ENCODE measurements around the gene KIAA1671. TPM values are rescaled to one million over a fixed set of nuclear protein-coding genes. Genes with fewer than 3 reads are reported as not detected.

The KIAA1671 gene
- total RNA-seq, 2 donors from 2014 or later: 82.5 to 94.3 TPM

DNA sequence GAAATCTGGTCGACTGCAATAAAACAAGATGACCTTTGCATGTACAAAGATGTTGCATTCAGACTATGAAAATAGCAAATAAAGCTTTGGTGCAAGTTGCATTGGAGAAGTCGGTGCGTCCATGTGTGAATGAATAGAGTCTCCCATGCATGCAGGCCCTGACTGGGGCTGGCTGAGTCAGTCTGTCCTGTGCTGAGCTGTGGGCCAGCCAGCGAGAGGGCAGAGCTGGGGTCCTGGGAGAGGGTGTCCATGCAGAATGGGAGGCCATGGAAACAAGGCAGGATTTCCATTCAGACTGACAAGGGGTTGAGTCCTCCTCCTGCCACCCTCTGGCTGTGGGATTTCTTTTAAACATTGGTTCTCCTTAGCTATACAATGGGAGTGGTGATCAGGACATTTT, 244.8 kb downstream of the KIAA1671 start:
- H3K36me3 ChIP-seq: no peaks in the 10 kb centered on the region

DNA sequence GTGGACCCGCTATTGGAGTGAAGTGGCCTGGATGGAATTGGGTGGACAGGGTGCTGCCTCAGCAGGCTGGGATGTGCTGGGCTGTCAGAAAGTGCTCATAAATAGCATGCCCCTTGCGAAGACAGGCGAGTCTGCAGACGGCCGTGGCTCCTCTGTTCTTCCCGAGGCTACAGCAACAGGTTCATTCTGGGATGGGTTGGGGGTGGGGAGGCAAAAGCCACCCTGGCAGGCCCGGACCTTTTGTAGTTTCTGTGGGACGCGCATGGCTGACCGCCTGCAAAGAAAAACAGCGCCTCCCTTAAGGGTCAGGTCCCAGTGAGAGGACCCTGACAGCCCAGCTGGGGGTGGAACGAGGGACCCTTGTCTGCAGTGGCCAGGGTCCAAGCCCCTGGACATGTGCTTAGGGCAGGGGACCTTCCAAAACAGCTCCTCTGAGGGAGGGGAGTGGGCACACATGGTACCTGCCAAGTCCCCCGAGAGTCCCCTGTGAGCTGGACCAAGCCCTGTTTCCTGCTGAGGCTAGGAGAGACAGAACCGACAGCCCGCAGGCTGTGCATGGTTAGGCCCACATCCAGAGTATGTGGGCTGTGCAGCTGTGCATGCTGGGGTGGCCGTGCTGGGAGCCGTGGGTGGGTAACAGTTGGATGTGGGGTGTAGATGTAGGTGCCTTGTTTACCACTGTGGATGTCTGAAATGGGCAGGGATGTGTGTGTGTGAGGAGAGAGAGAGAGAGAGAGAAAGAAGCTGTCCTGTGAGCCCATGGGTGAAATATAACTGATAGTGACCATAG, 247.4 kb downstream of the KIAA1671 start, which contains the start of gene CRYBB3:
TSS of gene CRYBB3 (plus strand) at position 128 of the 790 bp plus-strand sequence. CDS start 1,539 bp downstream, outside the sequence.
- H3K9me3 ChIP-seq: no peaks in the 10 kb centered on the region
- TF ChIP-seq, protein P1, sequence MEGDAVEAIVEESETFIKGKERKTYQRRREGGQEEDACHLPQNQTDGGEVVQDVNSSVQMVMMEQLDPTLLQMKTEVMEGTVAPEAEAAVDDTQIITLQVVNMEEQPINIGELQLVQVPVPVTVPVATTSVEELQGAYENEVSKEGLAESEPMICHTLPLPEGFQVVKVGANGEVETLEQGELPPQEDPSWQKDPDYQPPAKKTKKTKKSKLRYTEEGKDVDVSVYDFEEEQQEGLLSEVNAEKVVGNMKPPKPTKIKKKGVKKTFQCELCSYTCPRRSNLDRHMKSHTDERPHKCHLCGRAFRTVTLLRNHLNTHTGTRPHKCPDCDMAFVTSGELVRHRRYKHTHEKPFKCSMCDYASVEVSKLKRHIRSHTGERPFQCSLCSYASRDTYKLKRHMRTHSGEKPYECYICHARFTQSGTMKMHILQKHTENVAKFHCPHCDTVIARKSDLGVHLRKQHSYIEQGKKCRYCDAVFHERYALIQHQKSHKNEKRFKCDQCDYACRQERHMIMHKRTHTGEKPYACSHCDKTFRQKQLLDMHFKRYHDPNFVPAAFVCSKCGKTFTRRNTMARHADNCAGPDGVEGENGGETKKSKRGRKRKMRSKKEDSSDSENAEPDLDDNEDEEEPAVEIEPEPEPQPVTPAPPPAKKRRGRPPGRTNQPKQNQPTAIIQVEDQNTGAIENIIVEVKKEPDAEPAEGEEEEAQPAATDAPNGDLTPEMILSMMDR (IDR thresholded peaks at IDR 0.05): no peak
- no peak within 1 kb of the TSS for H3K27ac ChIP-seq
- H3K4me1 ChIP-seq: no peaks in the 10 kb centered on the region
- no peak for DNase-seq
- no peak within 1 kb of the TSS for H3K9ac ChIP-seq (ENCODE audit: low read depth in 2 of 2, low read length in 2 of 2)
- H3K4me3 ChIP-seq: no peak within 1 kb of the TSS
- intact Hi-C loops (cut with DNase I): loop anchor here (10.0 kb wide), 1 partner anchor 135 kb away; no protein-coding TSS in a partner anchor
- H3K36me3 ChIP-seq: no peaks in the 10 kb centered on the region
- H3K27me3 ChIP-seq: no peaks in the 10 kb centered on the region

More for the DNA sequence above, 244.8 kb downstream of the KIAA1671 start:
- no peak overlapping the region for H3K27ac ChIP-seq
- H3K27me3 ChIP-seq: no peaks in the 10 kb centered on the region
- no peak overlapping the region for H3K4me3 ChIP-seq
- H3K4me1 ChIP-seq: no peaks in the 10 kb centered on the region
- TF ChIP-seq, protein P1 (IDR thresholded peaks at IDR 0.05): no peak
- no peak overlapping the region for H3K9ac ChIP-seq (ENCODE audit: low read depth in 2 of 2, low read length in 2 of 2)
- no peak for DNase-seq
- intact Hi-C loops (cut with DNase I): no loop called here
- no peaks in the 10 kb centered on the region for H3K9me3 ChIP-seq

DNA sequence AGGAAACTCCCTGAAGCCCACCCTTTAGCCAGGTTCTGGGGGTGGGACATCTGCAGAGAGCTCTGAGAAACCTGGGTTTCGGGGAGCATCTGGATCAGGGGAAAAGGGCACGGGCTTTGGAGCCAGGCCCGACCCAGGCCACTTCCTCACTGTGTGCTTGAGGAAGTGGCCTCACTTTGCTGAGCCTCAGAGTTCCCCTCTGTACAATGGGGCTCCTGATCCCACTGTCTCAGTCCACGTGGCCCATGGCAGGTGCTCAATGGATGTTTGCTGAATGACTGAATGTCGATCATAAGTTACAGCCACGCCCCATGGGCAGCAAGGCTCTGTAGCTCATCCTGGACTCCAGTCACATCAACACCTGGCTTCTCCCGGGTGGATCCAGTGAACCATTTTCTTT, 248.5 kb downstream of the KIAA1671 start:
- H3K9ac ChIP-seq (ENCODE audit: low read depth in 2 of 2, low read length in 2 of 2): no peak overlapping the region
- TF ChIP-seq, protein P1 (IDR thresholded peaks at IDR 0.05): no peak
- DNase-seq: no peak
- no peaks in the 10 kb centered on the region for H3K9me3 ChIP-seq
- intact Hi-C loops (cut with DNase I): loop anchor here (10.0 kb wide), 1 partner anchor 134 kb away; no protein-coding TSS in a partner anchor
- H3K36me3 ChIP-seq: no peaks in the 10 kb centered on the region
- H3K4me3 ChIP-seq: no peak overlapping the region
- H3K27ac ChIP-seq: no peak overlapping the region
- no peaks in the 10 kb centered on the region for H3K4me1 ChIP-seq
- no peaks in the 10 kb centered on the region for H3K27me3 ChIP-seq

DNA sequence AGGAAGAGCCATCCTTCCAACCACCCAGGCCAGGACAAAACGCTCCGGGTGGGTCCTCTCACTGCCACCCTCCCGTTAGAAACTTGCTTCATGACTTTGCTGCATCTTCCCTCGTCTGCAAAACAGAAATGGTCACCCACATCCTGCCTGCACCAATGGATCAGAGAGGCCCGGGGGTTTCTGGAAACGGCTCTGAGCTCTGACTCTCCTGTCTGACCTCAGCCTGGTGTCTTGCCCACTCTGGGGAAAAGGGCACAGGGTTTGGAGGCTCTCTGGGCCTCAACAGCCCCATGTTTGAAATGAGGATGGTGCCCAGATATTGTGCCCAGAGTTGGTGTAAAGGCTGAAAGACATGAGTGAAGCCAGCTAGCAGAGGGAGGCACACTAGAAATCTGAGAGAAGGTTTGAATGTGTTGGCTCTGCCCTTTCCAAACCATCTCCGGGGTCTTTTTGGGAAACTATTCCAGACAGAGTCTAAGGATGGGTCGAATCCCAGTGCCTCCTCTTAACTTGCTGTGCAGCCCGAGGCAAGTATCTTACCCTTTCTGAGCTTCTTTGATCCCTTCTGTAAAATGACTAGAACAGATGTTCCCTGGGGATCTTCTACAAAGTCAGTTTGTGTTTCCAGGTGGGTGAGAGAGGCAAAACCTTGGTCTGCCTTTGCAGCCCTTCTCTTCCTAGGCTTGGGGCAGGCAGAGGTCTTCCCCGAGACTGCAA, 249.2 kb downstream of the KIAA1671 start:
- TF ChIP-seq, protein P1 (IDR thresholded peaks at IDR 0.05): no peak
- Histone ChIP-seq H3K27me3 (no peaks in the 10 kb centered on the region), H3K9ac (ENCODE audit: low read depth in 2 of 2, low read length in 2 of 2) (no peak overlapping the region), H3K36me3 (no peaks in the 10 kb centered on the region), H3K4me1 (no peaks in the 10 kb centered on the region), H3K4me3 (no peak overlapping the region), H3K9me3 (no peaks in the 10 kb centered on the region), H3K27ac (no peak overlapping the region)
- intact Hi-C loops (cut with DNase I): loop anchor here (10.0 kb wide), 1 partner anchor 133 kb away; no protein-coding TSS in a partner anchor
- no peak for DNase-seq

DNA sequence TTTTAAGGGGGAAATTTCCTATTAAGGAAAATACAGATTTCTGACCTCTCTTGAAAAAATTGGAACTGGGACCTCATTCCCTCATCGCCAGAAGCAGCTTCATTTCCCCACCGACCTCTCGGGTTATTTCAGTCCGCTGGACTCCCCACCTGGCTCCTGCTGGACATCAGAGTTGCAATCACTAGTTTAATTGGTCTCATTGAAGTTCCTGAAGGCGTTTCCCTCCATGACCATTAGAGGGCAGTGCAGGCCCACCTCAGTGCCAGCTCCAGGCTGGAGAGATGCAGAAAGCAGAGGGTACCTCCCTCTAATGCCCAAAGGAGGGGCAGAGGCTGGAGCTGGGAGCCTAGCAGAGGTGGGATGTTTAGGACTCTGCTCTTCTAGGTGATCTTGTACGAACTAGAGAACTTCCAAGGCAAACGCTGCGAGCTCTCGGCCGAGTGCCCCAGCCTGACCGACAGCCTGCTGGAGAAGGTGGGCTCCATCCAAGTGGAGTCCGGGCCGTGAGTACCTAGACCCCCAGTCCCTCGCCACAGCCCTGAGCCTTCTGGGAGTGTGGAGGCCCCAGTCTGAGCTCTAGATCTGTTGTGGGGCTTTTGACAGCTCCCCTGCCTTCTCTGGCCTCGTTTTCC, 249.9 kb downstream of the KIAA1671 start:
- DNase-seq: peak; percentile 56
- intact Hi-C loops (cut with DNase I): loop anchor here (10.0 kb wide), 1 partner anchor 132 kb away; no protein-coding TSS in a partner anchor
- TF ChIP-seq, protein P1 (IDR thresholded peaks at IDR 0.05): peak; percentile 89
- no peaks in the 10 kb centered on the region for H3K36me3 ChIP-seq
- no peaks in the 10 kb centered on the region for H3K27me3 ChIP-seq
- H3K4me1 ChIP-seq: no peaks in the 10 kb centered on the region
- no peak overlapping the region for H3K9ac ChIP-seq (ENCODE audit: low read depth in 2 of 2, low read length in 2 of 2)
- no peak overlapping the region for H3K4me3 ChIP-seq
- no peaks in the 10 kb centered on the region for H3K9me3 ChIP-seq
- no peak overlapping the region for H3K27ac ChIP-seq

Data from colonic mucosa (tissue), 4 donors.